Hematopoietic multipotent progenitor cell treated with erythropoietin and hydrocortisone succinate and interleukin-3 and kit ligand, for 15 days (in vitro differentiated cells): ENCODE measurements around the gene ANKRD9.

Experiments
- DNase-seq: peaks from one replicate; pipeline ENCODE4 v3.0.0-alpha.2; 2015; ENCODE audit warnings: low spot score

ANKRD9 gene

DNA sequence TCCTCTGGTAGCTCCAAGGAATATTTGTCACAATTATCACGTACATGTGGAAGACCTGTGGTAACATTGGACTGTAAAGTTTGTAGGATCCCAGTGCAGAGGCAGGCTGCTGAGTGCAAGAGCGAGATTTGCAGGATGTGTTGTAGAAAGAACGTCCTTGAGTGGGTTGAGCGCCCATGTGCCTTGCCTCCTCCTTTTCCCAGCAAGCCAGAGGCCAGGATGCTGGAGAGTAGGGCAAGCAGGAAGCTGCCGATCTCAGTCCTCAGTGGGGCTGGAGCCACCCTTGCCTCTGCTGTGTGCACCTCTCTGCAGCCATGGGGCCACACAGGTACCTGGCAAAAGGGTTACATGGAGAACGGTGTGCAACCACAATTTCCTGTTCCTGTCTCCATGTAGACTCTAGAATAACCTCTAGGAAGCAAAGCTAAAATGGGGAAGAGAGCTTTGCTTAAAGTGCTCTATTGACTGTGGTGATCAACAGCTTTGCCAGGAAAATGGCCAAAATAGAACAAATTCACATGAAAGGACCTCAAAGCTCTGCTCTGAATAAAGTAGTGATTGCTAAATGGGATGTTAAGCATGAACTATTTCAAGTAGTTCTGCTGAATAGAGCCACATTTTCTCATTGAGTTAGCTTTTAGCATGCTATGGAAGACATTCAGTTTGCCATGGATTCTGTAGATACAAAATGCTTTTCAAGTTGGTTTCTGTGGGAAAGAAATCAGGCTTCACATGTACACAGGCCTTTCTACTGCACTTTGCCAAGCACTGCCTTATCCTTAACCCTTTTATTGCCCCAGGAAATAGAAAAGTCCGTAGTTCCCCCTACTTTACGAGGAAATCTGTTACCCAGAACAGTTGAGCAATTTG, 37.4 kb downstream of the ANKRD9 start:
- no peak for DNase-seq

DNA sequence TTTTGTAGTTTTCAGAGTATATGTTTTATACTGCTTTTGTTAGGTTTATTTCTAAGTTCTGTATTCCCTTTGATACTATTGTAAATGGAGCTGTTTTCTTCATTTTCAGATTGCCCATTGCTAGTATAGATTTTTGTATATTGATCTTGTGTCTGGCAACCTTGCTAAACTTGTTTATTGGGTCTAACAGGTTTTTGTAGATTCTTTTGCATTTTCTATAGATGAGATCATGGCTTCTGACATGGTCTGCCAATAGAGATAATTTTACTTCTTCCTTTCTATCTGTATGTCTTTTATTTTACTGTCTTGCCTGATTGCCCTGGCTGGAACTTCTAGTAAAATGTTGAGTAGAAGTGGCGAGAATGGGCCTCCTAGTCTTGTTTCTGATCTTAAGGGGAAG, 40.3 kb downstream of the ANKRD9 start:
- no peak for DNase-seq

DNA sequence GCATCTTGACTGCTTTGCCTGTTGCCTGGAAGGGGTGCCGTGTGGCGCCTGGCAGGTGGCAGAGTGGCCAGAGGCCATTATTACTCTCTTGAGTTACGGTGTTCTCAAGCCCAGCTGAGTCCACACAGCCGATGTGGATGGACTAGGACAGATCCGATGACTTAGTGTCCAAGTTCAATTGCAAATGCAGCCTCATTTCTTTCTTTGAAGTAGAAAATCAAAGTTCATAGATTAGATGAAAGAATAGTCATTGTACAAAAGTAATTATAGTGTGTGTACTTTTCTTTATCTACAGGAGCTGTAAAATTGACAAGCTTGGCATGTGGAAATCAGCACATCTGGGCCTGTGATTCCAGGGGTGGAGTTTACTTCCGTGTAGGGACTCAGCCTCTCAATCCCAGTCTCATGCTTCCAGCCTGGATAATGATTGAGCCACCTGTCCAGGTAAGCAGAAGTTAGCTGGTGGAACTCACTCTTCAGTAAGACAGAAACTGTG, 44.7 kb downstream of the ANKRD9 start:
- DNase-seq = no peak

DNA sequence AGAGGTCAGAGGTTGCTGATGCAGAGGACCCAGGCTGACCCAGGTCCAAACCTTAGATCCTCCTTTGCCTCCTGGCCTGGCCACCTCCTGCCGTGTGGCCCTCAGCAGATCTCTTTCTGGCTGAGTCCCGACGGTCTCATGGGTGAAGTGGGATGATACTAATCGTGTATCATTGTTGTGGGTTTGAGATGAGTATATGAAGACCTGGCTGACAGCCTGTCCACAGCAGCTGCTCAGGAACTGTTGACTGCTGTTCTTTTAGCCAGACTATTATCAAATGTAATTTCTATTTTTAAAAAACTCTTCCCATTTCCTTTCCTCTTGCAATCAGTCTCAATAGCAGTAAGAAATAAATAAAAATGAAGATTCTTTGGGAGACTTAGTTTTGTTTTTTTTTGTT, 45.6 kb downstream of the ANKRD9 start:
- DNase-seq = no peak

DNA sequence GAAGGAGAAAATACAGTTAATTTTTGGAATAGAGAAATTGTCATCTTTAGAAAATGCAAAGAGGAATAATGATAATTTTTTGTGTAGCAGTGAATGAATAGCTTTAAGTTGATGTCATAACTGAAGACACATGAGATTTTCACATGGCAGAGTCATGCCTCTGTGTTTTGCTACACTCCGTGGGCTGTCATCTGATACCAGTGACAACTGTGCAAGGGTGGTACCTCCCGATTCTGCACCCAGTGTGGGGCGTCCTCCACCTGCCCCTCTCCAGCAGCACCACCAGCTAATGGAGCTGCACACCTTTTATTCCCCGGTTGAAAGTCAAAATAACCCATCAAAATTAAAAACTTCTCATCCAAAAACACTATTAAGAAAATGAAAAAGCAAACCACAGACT, 47.2 kb downstream of the ANKRD9 start:
- DNase-seq = no peak

DNA sequence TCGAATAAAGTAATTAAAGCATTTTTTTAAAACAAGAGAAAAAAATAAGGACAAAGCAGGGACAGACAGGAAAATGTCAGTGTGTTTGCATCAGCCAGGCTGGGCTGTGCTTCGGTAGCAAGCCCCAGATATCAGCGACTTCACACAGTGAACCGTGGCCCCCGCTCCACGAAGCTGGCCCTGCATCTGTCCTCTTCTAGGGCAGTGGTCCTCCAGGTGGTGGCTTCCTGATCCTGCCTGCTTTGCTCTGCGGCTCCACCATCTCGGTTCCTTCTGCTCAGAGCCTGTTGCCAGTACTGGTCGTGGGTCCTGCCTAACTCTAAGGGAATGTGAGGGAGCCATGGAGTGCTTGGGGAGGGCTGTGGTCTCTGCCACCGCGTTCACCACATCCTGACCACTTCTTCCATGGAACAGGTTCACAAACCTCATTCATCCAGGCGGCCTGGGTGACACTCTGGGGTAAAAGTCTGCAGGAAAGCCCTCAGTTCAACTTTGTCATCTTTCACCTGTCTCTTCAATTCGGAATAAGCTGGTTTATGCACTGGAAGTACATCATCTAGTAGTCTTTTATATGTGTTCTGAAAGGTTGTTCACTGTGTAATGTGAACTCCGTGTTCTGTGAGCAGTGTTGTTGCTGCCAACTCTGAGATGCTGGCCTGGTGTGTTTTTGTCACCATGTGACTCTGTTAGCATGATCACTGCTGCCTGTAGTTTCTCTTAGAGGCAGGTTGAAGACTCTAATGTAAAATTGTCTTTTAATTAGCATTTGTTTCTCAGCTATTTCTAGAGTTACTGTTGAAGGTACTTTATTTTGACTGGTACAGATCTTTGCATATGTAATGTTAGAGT, 47.9 kb downstream of the ANKRD9 start:
- no peak for DNase-seq

DNA sequence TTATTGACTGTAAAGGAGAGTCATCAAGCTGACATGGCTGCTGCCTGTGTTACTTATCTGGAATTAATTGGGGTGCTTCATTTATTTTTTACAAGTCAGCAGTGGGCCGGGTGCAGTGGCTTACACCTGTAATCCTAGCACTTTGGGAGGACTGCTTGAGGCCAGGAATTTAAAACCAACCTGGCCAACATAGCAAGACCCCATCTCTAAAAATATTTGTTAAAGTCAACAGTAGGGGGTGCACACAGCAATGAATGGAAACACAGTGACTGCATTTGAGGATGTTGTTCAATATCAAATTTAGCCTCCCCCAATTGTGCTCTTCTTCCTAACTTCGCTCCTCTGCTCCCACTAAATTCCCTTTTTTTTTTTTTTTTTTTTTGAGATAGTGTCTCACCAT, 52.1 kb downstream of the ANKRD9 start:
- DNase-seq = peak; percentile 10

DNA sequence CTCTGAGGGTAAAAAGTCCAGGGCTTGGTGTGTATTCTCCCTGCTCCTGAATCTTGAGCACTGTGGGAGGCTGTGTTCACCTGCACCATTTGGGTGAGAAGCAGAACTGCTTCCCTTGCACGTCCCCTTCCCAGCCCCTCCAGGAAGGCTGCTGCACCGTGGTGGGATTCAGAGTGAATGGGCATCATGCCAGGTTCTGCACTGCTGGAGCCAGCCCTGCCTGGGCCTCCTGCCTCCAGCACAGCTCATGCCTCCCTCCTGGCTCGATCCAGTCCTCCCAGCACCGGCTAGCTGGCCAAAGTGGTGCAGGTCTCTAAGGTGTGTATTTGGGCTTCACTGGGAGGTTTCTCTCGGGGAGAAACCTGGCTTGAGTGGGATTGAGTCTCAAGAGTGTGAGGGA, 54.9 kb downstream of the ANKRD9 start:
- DNase-seq = no peak

DNA sequence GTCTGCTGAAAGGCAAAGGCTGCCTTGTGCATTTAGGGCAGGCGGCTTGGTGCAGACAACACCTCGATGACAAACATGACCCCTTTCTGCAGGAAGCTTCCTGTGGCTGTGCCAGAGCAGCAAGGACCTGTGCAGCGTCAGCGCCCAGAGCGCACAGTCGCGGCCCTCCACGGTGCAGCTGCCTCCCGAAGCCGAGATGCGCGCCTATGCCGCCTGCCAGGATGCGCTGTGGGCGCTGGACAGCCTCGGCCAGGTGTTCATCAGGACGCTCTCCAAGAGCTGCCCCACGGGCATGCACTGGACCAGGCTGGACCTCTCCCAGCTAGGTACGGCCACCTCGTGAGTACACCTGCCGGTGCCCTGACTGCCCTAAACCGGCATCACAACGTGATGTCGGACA, 57.3 kb downstream of the ANKRD9 start:
- DNase-seq = no peak
